GM21723 (cell line): Measurements from ENCODE around the gene ZW10.
"Not testable (repeated sequence)": the region's sequence is repeated elsewhere in the genome, so short reads cannot be mapped to it uniquely, and the experiment has no call there.

Experiments used
- ATAC-seq: cut with Tn5 transposase; IDR thresholded peaks from one replicate; pipeline ENCODE4 v1.9.1; 2021; ENCODE audit warnings: mild to moderate bottlenecking, moderate library complexity; ENCODE audit not compliant: unreplicated experiment

ZW10 gene

DNA sequence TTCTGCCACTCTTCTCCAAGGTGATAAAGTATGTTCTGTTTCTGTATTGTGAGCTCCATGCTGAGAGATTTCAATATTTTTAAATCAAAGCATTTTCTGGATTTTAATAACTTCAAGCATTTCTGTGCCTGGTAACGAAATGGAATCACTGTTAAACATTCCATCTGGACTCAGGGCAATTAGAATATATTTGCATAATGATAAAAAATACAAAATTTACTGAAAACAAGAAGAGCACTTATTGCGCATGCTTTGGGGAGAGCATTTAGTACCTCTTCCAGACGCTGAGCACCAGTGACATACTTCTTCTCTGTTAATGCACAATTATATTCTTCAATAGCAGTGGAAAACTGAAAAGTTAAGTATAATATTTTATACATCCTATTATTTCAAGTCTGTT lies 13.3 kb downstream of the ZW10 start:
- ATAC-seq, result no peak

DNA sequence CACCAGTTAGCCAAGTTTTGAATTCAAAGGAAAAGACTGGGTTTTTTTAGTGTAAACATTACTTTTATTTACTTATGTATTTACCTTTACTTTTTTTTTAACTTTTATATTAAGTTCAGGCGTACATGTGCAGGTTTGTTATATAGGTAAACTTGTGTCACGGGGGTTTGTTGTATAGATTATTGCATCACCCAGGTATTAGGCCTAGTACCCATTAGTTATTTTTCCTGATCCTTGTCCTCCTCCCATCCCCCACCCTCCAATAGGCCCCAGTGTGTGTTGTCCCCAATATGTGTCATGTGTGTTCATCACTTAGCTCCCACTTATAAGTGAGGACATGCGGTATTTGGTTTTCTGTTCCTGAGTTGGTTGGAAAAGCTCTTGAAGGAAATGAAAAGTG lies 20.6 kb downstream of the ZW10 start:
- ATAC-seq, result no peak

DNA sequence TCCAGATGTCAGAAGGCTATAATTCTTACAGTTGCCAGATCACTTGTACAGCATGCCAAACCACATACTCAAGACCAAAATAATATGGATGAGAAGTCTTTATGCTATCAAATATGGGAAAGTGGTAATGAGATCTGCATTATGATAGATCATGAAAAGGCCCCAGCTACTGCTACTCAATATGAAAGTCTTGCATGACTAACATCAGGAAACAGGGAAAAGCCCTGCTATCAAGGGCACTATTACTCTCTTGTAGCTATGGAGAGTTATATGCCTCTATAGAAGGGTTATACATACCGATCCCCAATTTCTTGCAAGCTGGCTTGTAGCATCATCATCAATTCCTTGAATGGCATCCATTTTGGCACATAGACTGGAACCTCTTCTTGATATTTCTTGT lies 37.2 kb downstream of the ZW10 start:
- no peak for ATAC-seq

DNA sequence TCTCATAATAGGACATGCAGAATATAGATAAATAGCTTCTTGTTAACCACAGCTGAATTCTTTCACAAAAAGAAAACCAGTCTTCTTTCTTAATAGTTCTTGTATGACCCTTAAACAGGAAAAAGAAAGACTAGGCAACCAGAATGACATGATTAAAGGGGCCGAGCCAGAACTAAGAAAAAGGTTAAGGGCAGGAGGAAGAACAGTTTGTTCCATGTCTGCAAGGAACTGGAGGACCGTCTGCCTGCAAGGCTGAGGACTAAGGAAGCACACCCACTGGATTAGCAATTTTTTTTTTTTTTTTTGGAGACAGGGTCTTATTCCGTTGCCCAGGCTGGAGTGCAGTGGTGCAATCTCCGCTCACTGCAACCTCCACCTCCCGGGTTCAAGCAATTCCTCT lies 41.4 kb downstream of the ZW10 start:
- no peak for ATAC-seq

DNA sequence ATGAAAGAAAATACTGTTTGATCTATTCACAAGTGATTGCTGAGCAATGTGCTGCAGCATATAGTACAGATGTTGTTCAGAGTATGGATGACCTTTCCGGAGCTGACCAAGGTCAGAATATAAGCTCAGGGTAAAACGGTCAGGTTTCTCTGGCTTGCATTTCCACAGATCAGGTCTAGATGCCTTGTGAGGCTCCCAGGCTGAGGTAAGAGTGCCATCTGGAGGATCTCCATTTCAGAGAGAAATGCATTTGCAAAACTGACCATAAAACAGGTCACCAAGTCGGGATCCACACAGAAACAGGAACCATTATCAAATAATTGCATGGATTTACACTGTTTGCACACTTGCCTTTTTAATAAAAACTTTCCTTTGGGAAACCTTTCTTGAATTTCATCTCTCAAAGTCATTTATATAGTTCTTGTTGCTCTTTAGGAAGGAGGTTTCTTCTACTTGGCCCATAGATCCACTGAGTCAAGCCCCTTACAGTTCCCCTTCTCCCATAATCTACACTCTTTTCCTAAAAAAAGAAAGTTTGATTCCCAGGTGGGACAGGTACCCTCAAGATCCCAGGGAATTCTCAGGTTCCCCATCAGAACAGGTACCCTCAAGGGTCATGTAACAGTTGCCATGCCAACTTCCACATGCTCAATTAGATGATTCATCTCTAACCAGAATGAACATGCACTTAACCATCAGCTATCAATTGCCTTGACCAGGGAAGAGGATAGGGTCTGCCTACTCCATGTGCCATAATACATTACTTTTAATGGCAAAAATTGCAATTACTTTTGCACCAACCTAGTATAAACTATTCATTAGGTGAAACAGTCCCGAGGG lies 42.4 kb downstream of the ZW10 start:
- no peak for ATAC-seq

DNA sequence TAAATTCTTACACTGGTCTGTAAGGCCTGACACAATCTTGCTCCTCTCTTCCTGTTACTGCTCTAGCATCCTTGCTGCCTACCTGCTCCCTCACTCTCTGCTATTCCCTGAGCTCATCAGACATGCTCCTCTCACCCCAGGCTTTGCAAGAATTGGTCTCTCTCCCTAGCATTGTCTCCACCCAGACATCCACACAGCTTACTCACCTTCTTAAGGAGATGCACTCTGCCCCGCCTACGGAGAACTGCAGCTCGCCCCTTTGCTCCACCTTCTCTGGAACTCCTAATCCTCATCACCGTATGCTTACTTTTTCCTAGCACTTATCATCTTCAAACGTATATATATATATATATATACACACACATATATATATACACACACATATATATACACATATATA lies 44.0 kb downstream of the ZW10 start:
- no peak for ATAC-seq

DNA sequence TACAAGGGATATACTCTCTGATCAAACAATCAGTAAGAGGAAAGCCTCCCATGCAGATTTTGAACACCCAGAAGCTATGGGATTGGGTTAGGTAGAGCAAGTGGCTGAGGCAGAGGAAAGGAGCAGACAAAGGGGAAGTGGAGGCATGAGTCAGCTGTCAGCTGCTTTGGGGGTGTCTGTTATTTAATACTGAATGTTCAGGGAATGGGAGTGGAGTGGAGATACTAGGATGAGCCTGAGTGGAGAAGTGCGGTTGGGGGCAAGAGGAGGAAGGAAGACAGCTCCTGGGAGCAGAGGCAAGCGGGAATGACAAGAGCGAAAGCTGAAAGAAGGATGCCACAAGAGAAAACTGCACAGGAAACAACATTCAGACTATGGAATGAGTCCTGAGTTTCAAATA lies 44.7 kb downstream of the ZW10 start:
- ATAC-seq, result no peak

DNA sequence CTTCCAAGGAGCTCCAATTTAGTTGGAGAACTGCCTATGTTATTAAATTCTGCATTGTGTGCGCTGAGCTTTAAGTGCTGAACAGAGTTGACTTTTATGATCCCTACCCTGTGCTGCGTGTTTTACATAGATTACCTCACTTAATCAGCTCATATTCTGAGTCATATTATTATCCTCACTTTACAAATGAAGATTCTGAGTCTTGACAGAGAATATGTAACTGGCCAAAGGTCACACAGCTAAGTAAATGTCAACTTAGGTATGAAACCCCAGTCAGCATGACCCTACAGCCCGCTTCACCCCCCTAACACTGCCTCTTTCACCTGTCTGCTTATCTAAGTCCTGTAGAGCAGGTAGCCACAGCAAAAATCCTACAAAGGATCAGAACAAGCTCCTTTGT lies 47.6 kb downstream of the ZW10 start:
- ATAC-seq, result no peak

DNA sequence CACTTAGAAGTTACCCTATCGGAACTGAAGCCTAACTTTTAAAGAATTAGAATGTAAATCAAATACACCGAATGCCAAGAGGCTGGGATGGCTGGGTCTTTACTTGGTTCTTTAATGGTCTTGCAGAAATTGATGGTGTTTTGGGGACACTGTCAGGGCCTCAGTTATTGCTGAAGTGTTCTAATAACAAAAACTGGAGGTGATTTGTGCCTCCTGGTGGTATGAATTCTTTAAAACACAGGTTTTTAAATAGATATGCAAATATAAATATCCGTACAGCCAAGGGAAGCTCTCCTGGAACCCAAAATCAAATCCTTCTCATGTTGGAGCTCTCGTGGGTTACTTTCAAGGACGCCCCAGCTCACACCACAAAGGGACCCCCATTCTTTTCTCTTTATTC lies 48.1 kb downstream of the ZW10 start:
- ATAC-seq, result no peak

DNA sequence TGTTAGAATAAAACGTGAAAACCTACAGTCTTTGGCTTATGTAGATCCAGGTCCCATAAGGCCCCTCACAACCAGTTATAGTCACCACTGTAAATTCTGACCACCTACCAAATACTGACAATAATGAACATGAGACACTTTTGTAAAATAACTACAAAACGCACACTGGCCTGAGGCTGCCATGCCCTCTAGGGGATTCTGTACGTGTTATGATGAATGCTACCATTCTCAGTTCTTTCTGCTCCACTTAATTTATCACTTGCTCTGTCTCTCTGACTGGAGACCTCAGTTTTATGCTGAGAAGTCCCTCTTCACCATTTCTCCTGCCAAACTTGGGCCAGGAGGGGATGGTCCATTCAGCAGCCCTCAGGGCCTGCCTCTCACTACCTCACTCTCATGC lies 48.7 kb downstream of the ZW10 start:
- no peak for ATAC-seq

DNA sequence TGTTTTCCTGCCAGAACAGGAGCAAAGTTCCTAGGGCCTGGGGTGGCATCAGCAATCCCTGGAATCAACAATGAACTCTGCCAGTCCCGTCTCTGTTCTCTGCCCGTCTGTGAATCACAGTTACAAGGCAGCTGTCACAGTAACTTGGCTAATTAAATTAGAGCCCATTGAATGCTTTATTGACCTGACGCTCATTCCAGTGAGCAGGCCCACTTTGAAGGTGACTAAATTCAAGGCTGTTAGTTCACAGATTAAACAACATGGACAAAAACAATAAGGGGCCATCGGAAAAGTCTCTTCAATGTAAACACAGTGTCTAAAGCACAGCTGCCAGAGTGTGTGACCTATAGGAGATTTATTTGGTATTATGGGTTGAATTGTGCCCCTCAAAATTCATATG lies 49.7 kb downstream of the ZW10 start:
- ATAC-seq, result no peak

DNA sequence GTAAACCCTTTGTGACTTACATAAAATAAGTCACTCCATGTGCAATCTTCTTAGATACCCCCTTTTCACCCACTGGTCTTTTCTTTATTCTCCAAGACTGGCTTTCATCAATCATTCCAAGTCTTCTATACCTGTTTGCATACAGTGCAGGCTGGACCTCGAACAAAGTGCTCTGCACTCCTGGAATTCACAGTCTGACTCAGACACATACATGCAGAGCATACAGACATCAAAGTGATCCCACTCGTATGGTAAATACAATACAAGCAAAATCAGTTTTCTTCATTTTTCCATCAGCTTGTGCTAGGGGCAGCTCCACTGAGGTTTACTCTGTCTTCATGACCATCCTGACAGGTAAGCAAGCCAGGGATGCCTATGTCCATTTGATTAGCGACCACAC lies 50.6 kb downstream of the ZW10 start:
- ATAC-seq, result no peak

DNA sequence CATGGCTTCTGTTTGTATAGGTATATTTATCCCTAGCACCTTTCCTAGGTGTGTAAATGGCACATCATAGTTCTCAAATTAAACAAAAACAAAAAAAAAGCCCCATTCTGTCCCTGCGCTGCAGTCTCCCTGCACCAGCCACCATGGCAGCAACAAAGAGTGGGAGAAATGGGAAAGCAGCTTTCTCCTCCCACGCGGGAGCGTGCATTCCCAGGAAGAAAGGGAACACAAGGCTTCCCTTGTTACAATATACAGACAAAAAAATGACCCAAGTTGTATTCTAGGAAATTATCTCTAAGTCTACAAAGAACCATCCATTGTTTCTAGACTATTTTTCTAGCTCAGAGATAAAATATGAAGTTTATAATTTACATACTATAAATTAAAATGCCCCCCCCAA lies 51.3 kb downstream of the ZW10 start:
- no peak for ATAC-seq

DNA sequence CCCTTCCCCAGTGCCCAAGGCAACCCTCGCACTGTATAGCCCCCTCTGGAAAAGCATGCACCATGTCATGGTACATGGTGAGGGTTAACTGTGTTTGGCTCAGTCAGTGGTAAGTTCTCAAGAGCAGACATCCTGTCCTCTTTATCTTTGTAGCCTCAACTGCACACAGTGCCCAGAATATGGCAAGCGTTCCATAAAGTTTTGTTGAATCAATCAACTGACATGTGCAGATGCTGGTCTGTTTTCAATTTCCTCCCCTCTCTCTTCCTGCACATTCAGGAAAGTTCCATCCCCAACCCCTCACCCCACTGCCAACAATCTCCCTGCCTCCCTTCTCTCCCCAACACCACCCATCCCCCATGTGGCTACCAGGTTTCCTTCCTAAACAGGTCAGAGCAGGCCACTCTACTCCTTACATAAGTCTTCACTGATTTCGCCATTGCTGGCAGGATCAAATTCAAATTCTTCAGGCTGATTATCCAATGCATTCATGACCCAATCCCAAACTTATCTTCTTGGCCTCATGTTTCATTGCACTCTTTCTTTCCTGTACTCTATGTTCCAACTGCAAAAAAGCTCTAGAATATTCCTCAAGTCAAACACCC lies 51.9 kb downstream of the ZW10 start:
- no peak for ATAC-seq

DNA sequence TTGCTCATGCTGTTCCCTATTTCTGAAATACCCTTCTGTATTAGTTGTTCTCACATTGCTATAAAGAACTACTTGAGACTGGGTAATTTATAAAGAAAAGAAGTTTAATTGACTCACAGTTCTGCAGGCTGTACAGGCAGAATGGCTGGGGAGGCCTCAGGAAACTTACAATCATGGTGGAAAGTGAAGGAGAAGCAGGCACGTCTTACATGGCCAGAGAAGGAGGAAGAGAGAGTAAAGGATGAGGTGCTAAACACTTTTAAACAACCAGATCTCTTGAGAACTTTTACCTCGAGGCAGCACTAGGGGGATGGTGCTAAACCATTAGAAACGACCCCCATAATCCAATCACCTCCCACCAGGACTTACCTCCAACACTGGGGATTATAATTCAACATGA lies 53.0 kb downstream of the ZW10 start:
- not testable (repeated sequence) for ATAC-seq

DNA sequence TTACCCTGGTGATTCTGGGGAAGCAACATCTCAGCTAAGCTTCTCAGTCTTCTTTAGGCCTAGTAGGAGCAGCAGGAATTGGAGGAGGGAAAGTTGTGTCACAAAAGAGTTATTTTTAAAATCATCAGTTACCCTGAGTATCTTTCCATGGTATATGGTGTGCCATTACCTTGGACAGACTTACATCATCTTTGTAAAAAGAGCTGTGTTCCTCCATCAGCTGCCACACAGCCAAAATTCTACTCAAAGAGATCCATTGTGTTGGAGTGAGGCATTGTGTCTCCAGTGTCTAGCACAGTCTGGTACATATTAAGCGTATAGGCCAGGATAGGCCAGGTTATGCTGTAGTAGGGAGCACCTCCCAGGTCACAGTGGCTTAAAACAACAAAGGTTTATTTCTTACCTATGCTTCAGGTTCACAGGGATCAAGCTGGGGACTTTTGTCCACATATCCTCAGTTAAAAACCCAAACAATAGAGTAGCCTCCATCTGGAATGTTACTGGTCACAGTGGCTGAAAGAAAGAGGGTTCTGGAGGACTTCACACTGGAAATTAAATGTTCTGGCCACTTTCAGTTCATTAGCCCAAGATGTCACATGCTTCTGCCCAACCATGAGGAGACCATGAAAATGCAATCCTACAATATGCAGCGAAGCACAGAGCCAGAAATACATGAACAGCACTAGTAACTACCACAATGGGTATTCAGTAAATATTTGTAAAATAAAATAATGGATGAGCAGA lies 57.4 kb downstream of the ZW10 start:
- ATAC-seq, result no peak

DNA sequence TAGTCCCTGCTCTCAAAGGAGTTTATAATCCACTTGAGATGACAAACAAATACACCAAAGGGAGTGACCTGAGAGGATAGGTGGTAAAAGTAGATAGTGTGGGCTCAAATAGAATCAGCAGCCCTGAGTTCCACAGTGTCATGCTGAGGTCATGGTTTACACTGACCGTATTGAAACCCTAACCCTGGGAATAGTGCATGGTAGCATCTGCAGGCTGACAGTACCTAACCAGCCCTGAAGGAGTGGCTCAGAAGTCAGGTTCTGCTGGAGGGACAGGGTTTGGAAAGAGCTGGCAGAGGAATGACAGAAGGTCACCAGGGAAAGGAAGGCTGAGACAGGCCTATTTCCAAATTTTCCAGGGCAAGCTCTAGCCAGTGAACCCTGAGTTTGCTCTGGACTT lies 58.2 kb downstream of the ZW10 start:
- ATAC-seq, result no peak

DNA sequence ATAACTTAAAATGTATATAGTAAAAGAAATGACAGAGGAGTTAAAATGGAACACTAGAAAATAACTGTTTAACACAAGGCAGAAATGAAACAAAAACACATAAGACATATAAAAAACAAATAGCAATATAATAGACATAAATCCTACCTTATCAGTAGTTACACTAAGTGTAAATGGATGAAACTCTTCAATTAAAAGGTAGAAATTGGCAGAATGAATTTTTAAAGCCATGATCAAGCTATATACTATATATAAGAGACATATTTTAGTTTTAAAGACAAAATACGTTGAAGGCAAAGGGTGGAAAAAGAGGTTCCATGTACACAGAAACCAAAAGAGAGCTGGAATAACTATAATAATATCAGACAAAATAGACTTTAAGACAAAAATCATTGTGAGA lies 62.5 kb downstream of the ZW10 start:
- no peak for ATAC-seq

DNA sequence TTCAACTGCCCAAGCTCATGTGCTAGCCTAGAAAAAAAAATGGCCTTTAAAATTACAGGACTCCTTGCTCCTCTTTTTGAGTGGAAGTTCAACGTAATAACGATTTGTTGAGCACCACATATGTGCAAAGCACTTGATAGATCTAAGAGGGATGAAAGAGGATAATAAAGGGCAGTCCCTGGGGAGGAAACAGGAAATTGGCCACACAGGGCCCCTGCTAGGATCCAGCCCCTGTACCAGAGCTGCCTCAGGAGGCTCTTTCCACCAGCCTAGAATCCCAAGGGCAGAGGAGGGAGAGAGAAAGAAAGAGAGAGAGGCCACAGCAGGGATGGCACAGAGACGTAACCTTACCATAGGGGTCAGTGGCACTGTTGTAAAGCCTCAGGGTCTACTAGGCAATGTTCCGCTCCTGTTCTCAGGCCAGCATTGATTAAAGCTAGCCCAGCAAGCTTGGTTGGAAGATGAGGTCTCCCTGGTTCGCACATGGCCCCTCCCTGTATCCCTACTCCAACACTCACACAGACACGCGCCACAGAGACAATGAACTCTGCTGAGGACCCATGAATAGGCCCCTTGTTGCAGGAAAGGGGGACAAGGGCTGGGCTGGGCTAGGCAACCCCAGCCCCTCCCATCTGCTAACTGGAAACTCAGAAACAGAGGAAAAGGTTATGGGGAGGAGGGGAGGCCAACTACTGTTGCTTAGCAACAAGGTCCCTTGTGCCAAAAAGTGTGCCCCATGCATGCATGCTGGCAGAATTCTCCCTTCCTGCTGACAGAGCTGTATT lies 67.4 kb downstream of the ZW10 start, which contains the start of gene TMPRSS5:
Gene TMPRSS5 (minus strand): TSS at position 438 of the 785 bp plus-strand sequence. CDS start 84 bp downstream, at position 354.
- ATAC-seq, result no peak

DNA sequence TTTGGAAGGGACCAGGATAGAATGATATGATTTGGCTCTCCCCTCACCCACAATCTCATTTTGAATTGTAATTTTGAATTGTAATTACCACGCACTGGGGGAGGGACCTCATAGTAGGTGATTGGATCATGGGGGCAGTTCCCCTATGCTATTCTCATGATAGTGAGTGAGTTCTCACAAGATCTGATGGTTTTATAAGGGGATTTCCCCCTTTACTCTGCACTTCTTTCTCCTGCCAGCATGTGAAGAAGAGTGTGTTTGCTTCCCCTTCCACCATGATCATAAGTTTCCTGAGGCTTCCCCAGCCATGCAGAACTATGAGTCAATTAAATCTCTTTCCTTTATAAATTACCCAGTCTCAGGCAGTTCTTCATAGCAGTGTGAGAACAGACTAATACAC lies 69.9 kb downstream of the ZW10 start:
- ATAC-seq, result not testable (repeated sequence)

DNA sequence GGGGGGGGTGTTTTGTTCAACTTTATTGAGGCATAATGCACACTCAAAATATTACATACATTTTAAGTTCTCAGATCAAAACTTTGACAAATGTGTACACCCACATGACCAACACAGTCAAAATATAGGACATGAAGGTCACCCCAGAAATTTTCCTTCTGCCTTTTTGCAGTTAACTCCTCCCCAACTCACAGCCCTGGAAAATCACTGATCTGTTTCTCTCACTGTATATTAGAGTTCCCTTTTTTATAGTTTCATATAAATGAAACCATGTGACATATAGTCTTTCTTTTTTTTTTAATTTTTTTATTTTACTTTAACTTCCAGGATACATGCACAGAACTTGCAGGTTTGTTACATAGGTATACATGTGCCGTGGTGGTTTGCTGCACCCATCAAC lies 72.0 kb downstream of the ZW10 start:
- no peak for ATAC-seq
